Measurements from ENCODE around the gene TTC39C.

Gene TTC39C

DNA sequence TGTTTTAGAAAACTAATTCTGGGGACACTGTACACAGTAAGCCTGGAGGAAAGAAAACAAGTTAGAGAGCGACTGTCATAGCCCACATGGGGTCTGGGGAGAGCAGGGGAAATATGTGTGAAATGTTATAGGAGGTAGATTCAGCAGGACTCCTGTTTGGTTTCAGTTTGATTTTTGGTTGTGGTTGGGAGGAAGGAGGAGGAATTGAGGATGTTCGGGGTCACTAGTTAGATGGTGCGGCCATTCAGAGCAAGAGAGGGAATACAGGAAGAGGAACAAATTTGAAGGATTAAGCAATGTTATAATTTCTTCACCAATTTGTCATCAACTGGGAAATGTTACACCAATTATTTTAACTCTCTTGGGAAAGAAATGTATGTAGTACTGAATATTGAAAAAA, 25.1 kb downstream of the TTC39C start:
- no peak for DNase-seq (ENCODE audit: low read depth)
- TF ChIP-seq, protein P1, sequence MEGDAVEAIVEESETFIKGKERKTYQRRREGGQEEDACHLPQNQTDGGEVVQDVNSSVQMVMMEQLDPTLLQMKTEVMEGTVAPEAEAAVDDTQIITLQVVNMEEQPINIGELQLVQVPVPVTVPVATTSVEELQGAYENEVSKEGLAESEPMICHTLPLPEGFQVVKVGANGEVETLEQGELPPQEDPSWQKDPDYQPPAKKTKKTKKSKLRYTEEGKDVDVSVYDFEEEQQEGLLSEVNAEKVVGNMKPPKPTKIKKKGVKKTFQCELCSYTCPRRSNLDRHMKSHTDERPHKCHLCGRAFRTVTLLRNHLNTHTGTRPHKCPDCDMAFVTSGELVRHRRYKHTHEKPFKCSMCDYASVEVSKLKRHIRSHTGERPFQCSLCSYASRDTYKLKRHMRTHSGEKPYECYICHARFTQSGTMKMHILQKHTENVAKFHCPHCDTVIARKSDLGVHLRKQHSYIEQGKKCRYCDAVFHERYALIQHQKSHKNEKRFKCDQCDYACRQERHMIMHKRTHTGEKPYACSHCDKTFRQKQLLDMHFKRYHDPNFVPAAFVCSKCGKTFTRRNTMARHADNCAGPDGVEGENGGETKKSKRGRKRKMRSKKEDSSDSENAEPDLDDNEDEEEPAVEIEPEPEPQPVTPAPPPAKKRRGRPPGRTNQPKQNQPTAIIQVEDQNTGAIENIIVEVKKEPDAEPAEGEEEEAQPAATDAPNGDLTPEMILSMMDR (conservative IDR thresholded peaks at IDR 0.05; ENCODE audit: low read length) = no peak
- H3K4me3 ChIP-seq (ENCODE audit: low read length) = no peak overlapping the region

DNA sequence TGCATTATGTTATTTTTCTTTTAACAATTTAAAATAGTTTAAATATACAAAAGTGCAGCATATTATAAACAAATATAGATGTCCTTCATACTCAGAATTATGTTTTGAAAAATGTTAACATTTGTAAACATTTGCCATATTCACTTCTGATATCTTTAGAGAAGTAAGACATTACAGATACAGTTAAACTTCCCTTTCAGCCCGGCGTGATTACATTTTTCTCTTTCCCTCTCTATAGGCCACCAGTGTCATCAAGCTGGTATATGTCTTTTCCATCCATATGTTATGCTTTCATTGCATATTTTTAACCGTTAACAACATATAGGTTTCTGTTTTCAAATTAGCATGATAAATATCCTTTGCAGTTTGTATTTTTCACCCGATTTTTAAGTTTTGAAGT, 27.1 kb downstream of the TTC39C start:
- no peak overlapping the region for H3K4me3 ChIP-seq (ENCODE audit: low read length)
- TF ChIP-seq, protein P1 (conservative IDR thresholded peaks at IDR 0.05; ENCODE audit: low read length) = no peak
- no peak for DNase-seq (ENCODE audit: low read depth)

DNA sequence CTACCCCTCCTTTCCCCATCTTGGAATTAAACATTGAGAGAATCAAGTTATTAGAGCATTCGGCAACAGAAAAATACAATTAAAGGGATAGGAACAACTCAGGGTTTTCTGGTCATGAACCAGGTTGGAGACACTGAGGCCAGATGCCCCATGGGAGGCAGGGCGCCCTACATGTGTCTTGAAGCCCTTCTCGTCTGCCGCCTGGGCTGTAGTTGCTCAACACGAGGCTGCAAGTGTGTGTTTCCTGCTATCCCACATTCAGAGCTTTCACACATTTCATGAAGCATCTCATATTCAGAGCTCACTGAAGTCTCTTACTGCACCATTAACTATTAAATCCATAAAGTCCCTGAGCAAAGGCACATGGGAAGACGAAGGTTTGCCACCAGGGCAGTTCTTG, 28.8 kb downstream of the TTC39C start:
- TF ChIP-seq, protein P1 (conservative IDR thresholded peaks at IDR 0.05; ENCODE audit: low read length) = no peak
- no peak for DNase-seq (ENCODE audit: low read depth)
- H3K4me3 ChIP-seq (ENCODE audit: low read length) = no peak overlapping the region

DNA sequence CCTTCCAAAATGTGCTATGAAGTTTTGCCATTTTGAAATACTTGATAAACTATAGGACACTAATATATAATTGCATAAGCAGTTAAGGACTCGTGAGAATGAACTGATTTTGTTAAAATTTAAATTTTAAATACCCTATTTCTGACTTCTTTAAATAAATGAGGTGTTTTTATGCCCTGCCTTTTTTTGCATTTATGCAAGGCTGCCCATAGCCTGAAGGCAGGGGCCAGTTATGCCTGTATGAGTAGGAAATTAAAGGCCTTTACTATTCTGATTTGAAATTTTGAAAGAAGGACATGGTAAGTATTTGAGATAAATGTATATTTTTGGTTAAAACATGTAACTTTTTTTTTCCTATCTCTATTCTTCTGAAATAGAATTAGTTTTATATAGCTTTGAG, 33.7 kb downstream of the TTC39C start:
- TF ChIP-seq, protein P1 (conservative IDR thresholded peaks at IDR 0.05; ENCODE audit: low read length) = no peak
- DNase-seq (ENCODE audit: low read depth) = no peak
- no peak overlapping the region for H3K4me3 ChIP-seq (ENCODE audit: low read length)

DNA sequence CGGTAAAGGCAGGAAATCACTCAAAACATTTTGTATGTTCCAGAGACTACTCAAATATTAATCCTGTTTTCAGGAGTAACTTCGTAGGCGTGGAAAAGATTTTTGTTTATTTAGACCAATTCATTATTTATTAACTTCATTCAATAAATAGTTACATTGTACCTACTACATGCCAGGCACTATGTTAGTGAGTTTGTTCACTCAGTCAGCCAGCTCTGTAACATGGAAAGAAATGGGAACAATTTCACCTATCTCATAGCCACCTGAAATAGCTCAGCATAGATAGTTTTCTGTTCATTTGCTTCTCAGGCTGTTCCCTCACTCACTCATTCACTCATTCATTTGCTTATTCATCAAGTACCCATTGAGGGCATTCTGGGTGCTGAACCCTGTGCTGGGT, 34.6 kb downstream of the TTC39C start:
- DNase-seq (ENCODE audit: low read depth) = no peak
- TF ChIP-seq, protein P1 (conservative IDR thresholded peaks at IDR 0.05; ENCODE audit: low read length) = no peak
- no peak overlapping the region for H3K4me3 ChIP-seq (ENCODE audit: low read length)

DNA sequence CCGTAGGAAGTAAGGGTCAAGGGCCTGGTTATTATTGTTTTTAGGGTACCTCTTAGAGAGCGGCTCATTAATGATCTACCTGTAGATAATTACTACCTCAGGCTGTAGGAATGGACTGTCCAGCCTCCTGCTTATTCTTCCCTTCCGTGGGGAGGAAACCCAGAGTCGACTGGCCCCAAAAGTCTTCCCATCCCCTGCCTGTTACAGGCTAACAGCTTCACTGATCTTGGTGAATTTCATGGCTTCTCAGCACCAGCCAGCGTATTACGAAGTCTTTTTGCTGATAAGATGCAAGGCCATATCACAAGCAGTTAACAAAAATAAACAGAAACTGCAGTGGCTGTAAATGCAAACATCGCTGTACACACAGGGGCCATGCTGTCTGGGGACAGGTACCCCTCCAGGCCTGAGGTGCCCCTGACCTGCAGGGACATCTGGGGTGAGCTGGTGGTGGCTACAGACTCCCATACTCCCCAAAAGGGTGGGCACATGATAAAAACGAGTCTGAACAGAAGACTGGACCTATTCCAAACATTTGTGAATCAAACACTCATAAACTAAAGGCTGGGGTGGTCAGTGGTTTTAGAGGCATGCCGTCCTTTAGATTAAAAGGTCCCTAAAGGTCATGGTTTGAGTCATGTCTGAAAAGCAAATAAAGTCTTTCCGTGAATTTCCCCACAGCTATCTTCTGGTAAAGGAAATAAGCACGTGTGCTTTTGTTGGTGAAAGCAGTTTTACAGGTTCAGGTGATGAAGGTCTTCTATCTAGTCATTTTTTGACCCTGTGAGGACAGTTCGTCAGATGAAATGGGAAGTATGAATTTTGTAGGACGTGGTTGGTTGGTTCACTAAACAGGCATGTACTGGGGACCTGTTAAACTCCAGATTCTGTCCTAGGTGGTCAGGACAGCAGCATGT, 36.7 kb downstream of the TTC39C start:
- TF ChIP-seq, protein P1 (conservative IDR thresholded peaks at IDR 0.05; ENCODE audit: low read length) = no peak
- DNase-seq (ENCODE audit: low read depth) = no peak
- H3K4me3 ChIP-seq (ENCODE audit: low read length) = no peak overlapping the region

DNA sequence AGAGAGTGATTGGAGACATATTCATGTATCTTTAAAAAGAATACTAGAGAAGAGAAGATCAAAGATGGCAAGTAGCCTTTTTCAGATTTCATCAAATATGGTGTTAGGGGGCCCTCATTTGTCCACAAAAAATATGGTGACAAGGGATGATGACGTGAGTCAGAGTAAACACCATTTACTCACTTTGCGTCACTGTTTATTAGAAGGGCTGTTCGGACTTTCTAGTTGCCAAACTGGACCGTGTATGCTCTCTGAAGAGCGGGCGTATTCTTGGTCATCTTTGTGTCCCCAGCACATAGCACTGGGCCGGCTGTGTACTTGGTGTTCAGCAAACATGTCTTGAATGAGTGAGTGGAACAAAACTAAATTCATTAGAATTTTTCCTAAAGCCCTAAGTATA, 37.5 kb downstream of the TTC39C start:
- no peak overlapping the region for H3K4me3 ChIP-seq (ENCODE audit: low read length)
- DNase-seq (ENCODE audit: low read depth) = no peak
- TF ChIP-seq, protein P1 (conservative IDR thresholded peaks at IDR 0.05; ENCODE audit: low read length) = no peak

Data from AG10803 (cell line).